SK-N-SH treated with all-trans-retinoic acid at 6 μM for 48 hours (cell line): ENCODE data around the gene OCSTAMP.

Source experiments
- ARNTL ChIP-seq: fragments of 450-650 bp; formaldehyde crosslinking; IDR thresholded peaks from 2 replicates; pipeline ENCODE4 v1.5.0; 2020; ENCODE audit warnings: low read depth, mild to moderate bottlenecking, moderate library complexity, borderline replicate concordance
- BACH2 ChIP-seq: fragments of 250-450 bp; sonication (Bioruptor Pico); IDR thresholded peaks from 2 replicates; pipeline ENCODE4 v1.9.0; 2021; ENCODE audit warnings: mild to moderate bottlenecking, borderline replicate concordance
- GLIS3 ChIP-seq: fragments of 250-450 bp; sonication (Bioruptor Pico); IDR thresholded peaks from 2 replicates; pipeline ENCODE4 v1.5.0; 2020; ENCODE audit warnings: mild to moderate bottlenecking, moderate library complexity
- ISL1 ChIP-seq: fragments of 250-450 bp; sonication (Bioruptor Pico); IDR thresholded peaks from 2 replicates; pipeline ENCODE4 v2.1.2; 2022; ENCODE audit warnings: mild to moderate bottlenecking, moderate library complexity
- OSR1 ChIP-seq: fragments of 250-450 bp; sonication (Bioruptor Pico); IDR thresholded peaks from 2 replicates; pipeline ENCODE4 v1.8.0; 2022; ENCODE audit warnings: moderate library complexity, mild to moderate bottlenecking, inconsistent platforms
- PPARA ChIP-seq: fragments of 250-450 bp; sonication (Bioruptor Pico); IDR thresholded peaks from 2 replicates; pipeline ENCODE4 v1.5.0; 2020; ENCODE audit warnings: mild to moderate bottlenecking, borderline replicate concordance
- RARB ChIP-seq: fragments of 250-450 bp; sonication (Bioruptor Pico); IDR thresholded peaks from 2 replicates; pipeline ENCODE4 v1.8.0; 2021; ENCODE audit warnings: mild to moderate bottlenecking, moderate library complexity
- ZNF565 ChIP-seq: fragments of 450-650 bp; formaldehyde crosslinking; conservative IDR thresholded peaks from 2 replicates; pipeline ENCODE4 v1.5.0; 2020; ENCODE audit warnings: low read depth, mild to moderate bottlenecking, moderate library complexity
- TF ChIP-seq, protein P1 (sequence below): fragments of 250-450 bp; sonication (Bioruptor Pico); IDR thresholded peaks from 2 replicates; pipeline ENCODE4 v1.5.1; 2021; ENCODE audit warnings: mild to moderate bottlenecking, moderate library complexity
- TF ChIP-seq, protein P2 (sequence below): fragments of 250-450 bp; sonication (Bioruptor Pico); IDR thresholded peaks from 2 replicates; pipeline ENCODE4 v1.8.0; 2021; ENCODE audit warnings: low read depth, mild to moderate bottlenecking, moderate library complexity, borderline replicate concordance

GRCh38 chr20:46557231-46557956 is 6.9 kb upstream of the OCSTAMP start:
- TF ChIP-seq, protein P1, sequence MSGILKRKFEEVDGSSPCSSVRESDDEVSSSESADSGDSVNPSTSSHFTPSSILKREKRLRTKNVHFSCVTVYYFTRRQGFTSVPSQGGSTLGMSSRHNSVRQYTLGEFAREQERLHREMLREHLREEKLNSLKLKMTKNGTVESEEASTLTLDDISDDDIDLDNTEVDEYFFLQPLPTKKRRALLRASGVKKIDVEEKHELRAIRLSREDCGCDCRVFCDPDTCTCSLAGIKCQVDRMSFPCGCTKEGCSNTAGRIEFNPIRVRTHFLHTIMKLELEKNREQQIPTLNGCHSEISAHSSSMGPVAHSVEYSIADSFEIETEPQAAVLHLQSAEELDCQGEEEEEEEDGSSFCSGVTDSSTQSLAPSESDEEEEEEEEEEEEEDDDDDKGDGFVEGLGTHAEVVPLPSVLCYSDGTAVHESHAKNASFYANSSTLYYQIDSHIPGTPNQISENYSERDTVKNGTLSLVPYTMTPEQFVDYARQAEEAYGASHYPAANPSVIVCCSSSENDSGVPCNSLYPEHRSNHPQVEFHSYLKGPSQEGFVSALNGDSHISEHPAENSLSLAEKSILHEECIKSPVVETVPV (CRISPR knock-in tag) = no peak
- TF ChIP-seq ZNF565 (no peak), OSR1 (CRISPR knock-in tag) (no peak), PPARA (CRISPR knock-in tag) (no peak), GLIS3 (CRISPR knock-in tag) (no peak), RARB (CRISPR knock-in tag) (no peak), ISL1 (CRISPR knock-in tag) (no peak), BACH2 (no peak), ARNTL (CRISPR knock-in tag) (no peak)
- TF ChIP-seq, protein P2, sequence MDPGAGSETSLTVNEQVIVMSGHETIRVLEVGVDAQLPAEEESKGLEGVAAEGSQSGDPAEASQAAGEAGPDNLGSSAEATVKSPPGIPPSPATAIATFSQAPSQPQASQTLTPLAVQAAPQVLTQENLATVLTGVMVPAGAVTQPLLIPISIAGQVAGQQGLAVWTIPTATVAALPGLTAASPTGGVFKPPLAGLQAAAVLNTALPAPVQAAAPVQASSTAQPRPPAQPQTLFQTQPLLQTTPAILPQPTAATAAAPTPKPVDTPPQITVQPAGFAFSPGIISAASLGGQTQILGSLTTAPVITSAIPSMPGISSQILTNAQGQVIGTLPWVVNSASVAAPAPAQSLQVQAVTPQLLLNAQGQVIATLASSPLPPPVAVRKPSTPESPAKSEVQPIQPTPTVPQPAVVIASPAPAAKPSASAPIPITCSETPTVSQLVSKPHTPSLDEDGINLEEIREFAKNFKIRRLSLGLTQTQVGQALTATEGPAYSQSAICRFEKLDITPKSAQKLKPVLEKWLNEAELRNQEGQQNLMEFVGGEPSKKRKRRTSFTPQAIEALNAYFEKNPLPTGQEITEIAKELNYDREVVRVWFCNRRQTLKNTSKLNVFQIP = no peak
